ENCODE data around the gene TNIP3. TPM values are rescaled to one million over a fixed set of nuclear protein-coding genes. Genes with fewer than 3 reads are reported as not detected.

Gene TNIP3
- total and polyA plus RNA-seq, 2 donors: 2.1 to 3.5 TPM

DNA sequence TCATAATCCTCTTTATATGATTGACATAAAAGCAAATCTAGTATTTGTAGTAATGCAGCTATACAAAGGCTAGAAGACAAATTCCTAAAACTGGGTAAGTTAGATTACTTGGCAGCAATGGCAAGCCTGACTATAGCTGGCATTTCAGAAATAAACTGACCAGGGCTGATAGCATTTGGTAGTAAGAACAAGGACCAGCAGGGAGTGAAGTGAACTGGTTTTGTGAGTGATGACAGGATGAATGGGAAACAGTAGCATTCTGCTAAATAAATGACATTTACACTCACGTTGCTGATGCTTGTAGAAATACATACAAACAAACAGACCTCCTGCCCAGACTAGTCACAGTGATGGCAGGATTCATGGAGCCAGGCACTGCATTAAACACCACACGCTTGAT lies 31.5 kb upstream of the TNIP3 start:
- Histone ChIP-seq H3K27ac (ENCODE audit: low read depth in 1 of 2, low read length in 1 of 2) (no peak overlapping the region), H3K9me3 (ENCODE audit: control insufficient read depth in 2 of 2, insufficient read depth in 1 of 2, low read length in 1 of 2) (no peaks in the 10 kb centered on the region), H3K4me1 (ENCODE audit: control insufficient read depth in 2 of 2, insufficient read depth in 2 of 2, low read length in 2 of 2) (peaks cover 14 to 20% of the 10 kb centered on the region in 2 donors), H3K36me3 (ENCODE audit: control insufficient read depth in 2 of 2, insufficient read depth in 2 of 2, low read length in 1 of 2) (no peaks in the 10 kb centered on the region), H3K4me3 (ENCODE audit: low read length in 2 of 2) (no peak overlapping the region), H3K27me3 (ENCODE audit: control insufficient read depth in 2 of 2, insufficient read depth in 1 of 2, low read length in 1 of 2) (no peaks in the 10 kb centered on the region)
- no peak for DNase-seq (ENCODE audit: low read depth in 6 of 9, low spot score in 9 of 9)
- WGBS: 92% methylated on average over 2 of the region's 2 CpGs

DNA sequence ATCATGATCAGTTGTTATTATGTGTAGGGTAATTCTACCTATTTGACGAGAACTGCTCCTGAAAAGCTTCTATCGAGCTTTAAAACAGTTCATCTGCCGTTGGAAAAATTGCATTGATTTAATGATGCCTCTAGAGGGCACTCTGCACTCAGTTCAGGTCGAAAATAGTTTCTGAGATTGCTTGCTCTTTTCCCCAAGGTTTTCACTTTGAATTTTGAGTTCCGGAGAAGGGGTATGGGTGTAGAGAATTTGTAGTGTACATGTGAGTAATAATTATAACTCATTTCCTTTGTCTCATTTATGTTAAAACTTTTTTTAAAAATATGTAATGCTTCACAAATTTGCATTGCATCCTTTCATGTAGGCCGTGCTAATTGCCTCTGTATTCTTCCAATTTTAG lies 28.4 kb upstream of the TNIP3 start:
- Histone ChIP-seq H3K4me1 (ENCODE audit: control insufficient read depth in 2 of 2, insufficient read depth in 2 of 2, low read length in 2 of 2) (peaks cover 13 to 24% of the 10 kb centered on the region in 2 donors), H3K9me3 (ENCODE audit: control insufficient read depth in 2 of 2, insufficient read depth in 1 of 2, low read length in 1 of 2) (no peaks in the 10 kb centered on the region), H3K27ac (ENCODE audit: low read depth in 1 of 2, low read length in 1 of 2) (peak overlapping the region in 1 of 2 donors; percentile 15), H3K27me3 (ENCODE audit: control insufficient read depth in 2 of 2, insufficient read depth in 1 of 2, low read length in 1 of 2) (no peaks in the 10 kb centered on the region), H3K36me3 (ENCODE audit: control insufficient read depth in 2 of 2, insufficient read depth in 2 of 2, low read length in 1 of 2) (no peaks in the 10 kb centered on the region), H3K4me3 (ENCODE audit: low read length in 2 of 2) (no peak overlapping the region)
- peak in 2 of 9 donors; percentile 45 to 75 for DNase-seq (ENCODE audit: low read depth in 6 of 9, low spot score in 9 of 9)
- WGBS: 31% methylated on average over 6 of the region's 6 CpGs

DNA sequence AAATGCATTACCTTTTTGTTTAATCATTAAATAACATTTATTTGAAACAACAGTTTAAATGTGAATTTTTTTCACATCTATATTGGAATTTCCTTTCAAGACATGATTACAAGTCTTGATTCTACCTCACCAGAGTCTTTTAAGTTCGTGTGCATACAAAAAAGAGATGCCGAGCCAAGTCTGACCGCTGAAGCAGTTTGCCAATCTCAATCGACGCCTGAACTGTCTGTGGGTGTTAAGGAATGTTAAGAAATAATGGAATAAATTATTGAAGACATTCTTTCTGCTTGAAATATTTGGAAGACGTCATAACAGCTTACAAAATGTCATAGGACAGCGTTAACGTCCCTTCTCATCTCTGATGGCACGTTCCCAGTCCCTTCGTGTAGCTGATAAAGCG lies 27.9 kb upstream of the TNIP3 start:
- no peak for DNase-seq (ENCODE audit: low read depth in 6 of 9, low spot score in 9 of 9)
- no peak overlapping the region for H3K4me3 ChIP-seq (ENCODE audit: low read length in 2 of 2)
- H3K9me3 ChIP-seq (ENCODE audit: control insufficient read depth in 2 of 2, insufficient read depth in 1 of 2, low read length in 1 of 2): no peaks in the 10 kb centered on the region
- H3K27me3 ChIP-seq (ENCODE audit: control insufficient read depth in 2 of 2, insufficient read depth in 1 of 2, low read length in 1 of 2): no peaks in the 10 kb centered on the region
- WGBS: 82% methylated on average over 11 of the region's 11 CpGs
- H3K4me1 ChIP-seq (ENCODE audit: control insufficient read depth in 2 of 2, insufficient read depth in 2 of 2, low read length in 2 of 2): peaks cover 13 to 24% of the 10 kb centered on the region in 2 donors
- peak overlapping the region in 1 of 2 donors; percentile 15 for H3K27ac ChIP-seq (ENCODE audit: low read depth in 1 of 2, low read length in 1 of 2)
- no peaks in the 10 kb centered on the region for H3K36me3 ChIP-seq (ENCODE audit: control insufficient read depth in 2 of 2, insufficient read depth in 2 of 2, low read length in 1 of 2)

DNA sequence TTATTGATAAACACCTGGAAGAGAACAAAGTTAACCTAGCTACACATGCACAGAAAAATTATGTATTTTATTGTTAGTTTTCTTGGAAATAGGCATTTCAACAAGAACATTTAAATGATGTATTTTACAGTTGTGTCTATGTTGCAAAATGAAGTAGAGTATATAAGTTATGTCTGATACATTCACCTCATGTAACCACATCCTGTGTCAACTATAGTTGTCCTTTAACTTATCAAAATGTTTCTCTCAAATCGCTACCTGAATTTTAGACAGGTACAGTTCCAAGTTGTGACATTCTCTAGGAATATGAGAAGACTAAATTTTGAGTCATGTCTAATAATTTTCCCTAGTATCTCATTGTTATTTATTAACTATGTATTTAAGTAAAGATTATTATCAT lies 27.2 kb upstream of the TNIP3 start:
- peak in 3 of 9 donors; percentile 41 to 69 (median 45) for DNase-seq (ENCODE audit: low read depth in 6 of 9, low spot score in 9 of 9)
- H3K4me1 ChIP-seq (ENCODE audit: control insufficient read depth in 2 of 2, insufficient read depth in 2 of 2, low read length in 2 of 2): peaks cover 13 to 24% of the 10 kb centered on the region in 2 donors
- no peaks in the 10 kb centered on the region for H3K27me3 ChIP-seq (ENCODE audit: control insufficient read depth in 2 of 2, insufficient read depth in 1 of 2, low read length in 1 of 2)
- H3K4me3 ChIP-seq (ENCODE audit: low read length in 2 of 2): no peak overlapping the region
- H3K27ac ChIP-seq (ENCODE audit: low read depth in 1 of 2, low read length in 1 of 2): peak overlapping the region in 1 of 2 donors; percentile 86
- WGBS: 25% methylated on average over 1 of the region's 1 CpG
- H3K36me3 ChIP-seq (ENCODE audit: control insufficient read depth in 2 of 2, insufficient read depth in 2 of 2, low read length in 1 of 2): no peaks in the 10 kb centered on the region
- no peaks in the 10 kb centered on the region for H3K9me3 ChIP-seq (ENCODE audit: control insufficient read depth in 2 of 2, insufficient read depth in 1 of 2, low read length in 1 of 2)

DNA sequence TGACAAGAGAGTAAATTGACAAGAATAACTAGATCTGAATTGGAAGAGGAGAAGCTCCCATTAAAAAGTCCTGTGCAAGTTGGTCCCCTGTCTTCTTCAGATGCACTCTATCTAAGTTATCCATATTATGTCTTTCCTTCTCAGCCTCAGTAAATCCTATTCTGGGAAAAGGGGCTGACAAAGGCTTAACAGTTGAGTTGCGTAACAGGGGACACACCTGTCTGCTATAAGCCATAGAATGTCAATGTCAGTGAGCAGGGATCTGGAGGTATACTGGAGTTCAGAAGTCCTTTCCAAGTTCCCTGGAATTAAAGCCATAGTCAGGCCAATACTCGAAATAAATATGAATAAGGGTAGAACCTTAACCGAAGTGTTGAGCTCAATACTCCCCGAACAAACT lies 26.3 kb upstream of the TNIP3 start:
- WGBS: 96% methylated on average over 4 of the region's 4 CpGs

DNA sequence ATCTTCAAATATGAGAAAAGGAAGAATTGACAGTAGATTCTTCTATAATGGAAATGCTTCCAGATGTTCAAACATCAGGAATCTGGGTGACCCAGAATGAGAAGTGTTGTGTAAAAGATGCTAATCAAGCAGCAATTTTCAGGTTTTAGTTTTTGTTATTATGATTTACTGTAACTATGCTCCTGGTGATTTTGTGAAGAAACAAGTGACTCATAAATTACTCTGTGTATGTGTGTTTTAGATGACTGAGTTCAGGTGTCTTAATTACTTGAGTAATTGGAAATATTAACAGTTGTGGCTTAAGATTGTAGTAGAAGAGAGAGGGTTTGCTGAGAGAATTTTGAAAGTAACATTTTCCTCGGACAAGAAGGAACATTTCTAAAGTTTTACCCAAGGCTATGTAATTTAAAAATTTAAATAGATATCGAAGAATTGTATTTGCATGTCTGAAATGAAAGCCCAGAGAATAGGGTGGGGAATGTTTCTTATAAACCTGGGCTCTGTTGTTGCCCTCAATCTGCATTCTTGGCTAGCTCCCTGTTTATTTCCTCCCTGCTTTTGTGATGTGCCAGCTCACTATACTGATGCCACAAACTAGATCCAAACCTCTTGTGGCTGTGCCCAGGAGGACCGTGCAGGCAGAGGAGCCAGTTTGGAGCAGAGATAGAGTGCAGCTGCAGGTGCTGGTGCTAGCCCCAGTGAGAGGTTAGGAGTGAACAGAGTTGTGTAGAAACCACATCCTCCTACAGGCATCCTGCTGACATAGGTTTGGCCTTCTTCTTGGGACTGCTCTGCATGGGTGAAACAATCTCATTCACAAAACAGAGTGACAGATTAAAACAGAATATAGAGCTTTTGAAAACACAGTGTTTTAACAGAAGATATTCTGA lies 25.4 kb upstream of the TNIP3 start:
- peaks cover 13 to 24% of the 10 kb centered on the region in 2 donors for H3K4me1 ChIP-seq (ENCODE audit: control insufficient read depth in 2 of 2, insufficient read depth in 2 of 2, low read length in 2 of 2)
- no peak overlapping the region for H3K4me3 ChIP-seq (ENCODE audit: low read length in 2 of 2)
- H3K9me3 ChIP-seq (ENCODE audit: control insufficient read depth in 2 of 2, insufficient read depth in 1 of 2, low read length in 1 of 2): no peaks in the 10 kb centered on the region
- no peaks in the 10 kb centered on the region for H3K27me3 ChIP-seq (ENCODE audit: control insufficient read depth in 2 of 2, insufficient read depth in 1 of 2, low read length in 1 of 2)
- peak overlapping the region; percentile 86 to 93 for H3K27ac ChIP-seq (ENCODE audit: low read depth in 1 of 2, low read length in 1 of 2)
- DNase-seq (ENCODE audit: low read depth in 6 of 9, low spot score in 9 of 9): peak in 8 of 9 donors; percentile 64 to 94 (median 80)
- H3K36me3 ChIP-seq (ENCODE audit: control insufficient read depth in 2 of 2, insufficient read depth in 2 of 2, low read length in 1 of 2): no peaks in the 10 kb centered on the region
- 60% methylated on average over 3 of the region's 3 CpGs for WGBS

More for the DNA sequence above, 26.3 kb upstream of the TNIP3 start:
- Histone ChIP-seq H3K27ac (ENCODE audit: low read depth in 1 of 2, low read length in 1 of 2) (peak overlapping the region; percentile 86 to 89), H3K4me1 (ENCODE audit: control insufficient read depth in 2 of 2, insufficient read depth in 2 of 2, low read length in 2 of 2) (peaks cover 13 to 24% of the 10 kb centered on the region in 2 donors), H3K9me3 (ENCODE audit: control insufficient read depth in 2 of 2, insufficient read depth in 1 of 2, low read length in 1 of 2) (no peaks in the 10 kb centered on the region), H3K36me3 (ENCODE audit: control insufficient read depth in 2 of 2, insufficient read depth in 2 of 2, low read length in 1 of 2) (no peaks in the 10 kb centered on the region), H3K27me3 (ENCODE audit: control insufficient read depth in 2 of 2, insufficient read depth in 1 of 2, low read length in 1 of 2) (no peaks in the 10 kb centered on the region), H3K4me3 (ENCODE audit: low read length in 2 of 2) (no peak overlapping the region)
- no peak for DNase-seq (ENCODE audit: low read depth in 6 of 9, low spot score in 9 of 9)

DNA sequence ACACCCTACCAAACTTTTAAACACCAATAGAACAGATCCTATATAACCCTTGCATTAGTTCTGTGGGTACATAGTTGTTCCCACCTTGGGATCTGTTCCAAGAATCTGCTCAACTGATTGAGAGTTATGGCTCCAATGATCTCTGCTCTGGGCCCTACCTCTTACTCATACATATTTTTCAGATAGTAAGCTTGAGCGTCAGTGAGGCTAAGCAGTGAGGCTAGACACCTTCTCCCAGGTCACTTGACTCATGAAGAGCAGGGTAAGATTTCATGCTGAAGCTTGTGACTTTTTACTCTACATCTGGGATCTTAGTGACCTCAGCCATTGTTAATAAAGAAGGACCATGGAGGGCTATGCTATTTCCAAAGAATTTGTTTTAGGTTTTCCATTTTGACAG lies 23.1 kb upstream of the TNIP3 start:
- Histone ChIP-seq H3K4me3 (ENCODE audit: low read length in 2 of 2) (no peak overlapping the region), H3K4me1 (ENCODE audit: control insufficient read depth in 2 of 2, insufficient read depth in 2 of 2, low read length in 2 of 2) (peaks cover 16 to 35% of the 10 kb centered on the region in 2 donors), H3K27ac (ENCODE audit: low read depth in 1 of 2, low read length in 1 of 2) (no peak overlapping the region), H3K9me3 (ENCODE audit: control insufficient read depth in 2 of 2, insufficient read depth in 1 of 2, low read length in 1 of 2) (no peaks in the 10 kb centered on the region), H3K27me3 (ENCODE audit: control insufficient read depth in 2 of 2, insufficient read depth in 1 of 2, low read length in 1 of 2) (no peaks in the 10 kb centered on the region), H3K36me3 (ENCODE audit: control insufficient read depth in 2 of 2, insufficient read depth in 2 of 2, low read length in 1 of 2) (no peaks in the 10 kb centered on the region)
- DNase-seq (ENCODE audit: low read depth in 6 of 9, low spot score in 9 of 9): no peak
- WGBS: 96% methylated on average over 1 of the region's 1 CpG

DNA sequence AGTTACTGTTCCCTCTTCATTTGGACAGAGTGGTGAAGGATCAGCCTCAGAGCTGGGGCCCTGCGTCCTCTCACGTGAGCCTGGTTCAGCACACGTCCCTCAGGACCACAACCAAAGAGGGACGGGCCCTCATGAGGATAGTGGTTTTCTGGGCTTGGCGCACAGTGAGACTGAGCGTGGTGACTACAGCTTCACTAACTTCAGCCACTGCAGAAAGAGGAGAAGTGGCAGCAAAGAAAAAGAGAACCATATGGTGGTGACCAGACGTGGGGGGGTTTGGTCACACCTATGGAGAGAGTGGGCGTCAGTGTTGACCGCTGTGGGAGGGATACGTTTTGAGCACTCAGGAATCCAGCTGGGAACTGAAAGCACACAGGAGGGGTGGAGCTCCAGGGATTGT lies 21.8 kb upstream of the TNIP3 start:
- peaks cover 15 to 32% of the 10 kb centered on the region in 2 donors for H3K4me1 ChIP-seq (ENCODE audit: control insufficient read depth in 2 of 2, insufficient read depth in 2 of 2, low read length in 2 of 2)
- H3K4me3 ChIP-seq (ENCODE audit: low read length in 2 of 2): no peak overlapping the region
- 93% methylated on average over 10 of the region's 10 CpGs for whole genome bisulfite sequencing
- H3K9me3 ChIP-seq (ENCODE audit: control insufficient read depth in 2 of 2, insufficient read depth in 1 of 2, low read length in 1 of 2): no peaks in the 10 kb centered on the region
- DNase-seq (ENCODE audit: low read depth in 6 of 9, low spot score in 9 of 9): no peak
- H3K27me3 ChIP-seq (ENCODE audit: control insufficient read depth in 2 of 2, insufficient read depth in 1 of 2, low read length in 1 of 2): no peaks in the 10 kb centered on the region
- H3K36me3 ChIP-seq (ENCODE audit: control insufficient read depth in 2 of 2, insufficient read depth in 2 of 2, low read length in 1 of 2): no peaks in the 10 kb centered on the region
- no peak overlapping the region for H3K27ac ChIP-seq (ENCODE audit: low read depth in 1 of 2, low read length in 1 of 2)

DNA sequence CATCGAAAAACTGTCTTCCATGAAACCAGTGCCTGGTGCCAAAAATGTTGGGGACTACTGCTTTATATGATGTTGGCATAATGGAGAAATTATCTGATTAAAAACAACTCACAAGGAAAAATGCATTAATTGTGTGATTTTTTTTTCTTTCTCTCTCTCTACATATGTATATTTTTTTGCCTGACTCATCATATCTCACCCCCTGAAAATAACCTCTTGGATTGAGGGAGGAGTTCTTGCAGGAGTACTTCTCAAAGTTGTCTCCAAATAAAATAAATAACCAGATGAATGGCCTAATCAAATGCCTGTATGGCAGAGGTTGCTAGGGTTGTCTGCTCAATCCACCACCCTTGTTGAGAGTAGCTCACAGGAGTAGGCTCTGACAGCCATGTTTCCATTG lies 19.9 kb upstream of the TNIP3 start:
- Histone ChIP-seq H3K4me1 (ENCODE audit: control insufficient read depth in 2 of 2, insufficient read depth in 2 of 2, low read length in 2 of 2) (peaks cover 13 to 15% of the 10 kb centered on the region in 2 donors), H3K27ac (ENCODE audit: low read depth in 1 of 2, low read length in 1 of 2) (no peak overlapping the region), H3K9me3 (ENCODE audit: control insufficient read depth in 2 of 2, insufficient read depth in 1 of 2, low read length in 1 of 2) (no peaks in the 10 kb centered on the region), H3K27me3 (ENCODE audit: control insufficient read depth in 2 of 2, insufficient read depth in 1 of 2, low read length in 1 of 2) (no peaks in the 10 kb centered on the region), H3K36me3 (ENCODE audit: control insufficient read depth in 2 of 2, insufficient read depth in 2 of 2, low read length in 1 of 2) (no peaks in the 10 kb centered on the region), H3K4me3 (ENCODE audit: low read length in 2 of 2) (no peak overlapping the region)
- 100% methylated on average over 1 of the region's 1 CpG for WGBS
- no peak for DNase-seq (ENCODE audit: low read depth in 6 of 9, low spot score in 9 of 9)

All from thymus (tissue), 11 donors.